Activated T-cell treated with anti-CD3 and anti-CD28 coated beads, Interleukin-2, amount 50 U/mL, for 4 hours (primary cell): ENCODE measurements around the gene EID2. TPM values are rescaled to one million over a fixed set of nuclear protein-coding genes. Genes with fewer than 3 reads are reported as not detected.

ENCODE experiments used
- ATAC-seq, 2 donors: fragments of 200-7000 bp; cut with Tn5 transposase; one replicate each; pipeline ENCODE4 v1.10.0; 2021
- DNase-seq: peaks from one replicate; pipeline ENCODE4 v3.0.0-alpha.2; 2020
- H3K27me3 Mint-ChIP-seq: one replicate; pipeline ENCODE4 v1.8.0; 2021; ENCODE audit warnings: low read depth, mixed read lengths
- H3K36me3 Mint-ChIP-seq: one replicate; pipeline ENCODE4 v1.8.0; 2022; ENCODE audit warnings: mixed read lengths; ENCODE audit not compliant: insufficient read depth
- H3K4me1 Mint-ChIP-seq: one replicate; pipeline ENCODE4 v1.8.0; 2021; ENCODE audit warnings: low read depth, mixed read lengths
- H3K4me3 Mint-ChIP-seq: one replicate; pipeline ENCODE4 v1.8.0; 2021; ENCODE audit warnings: mild to moderate bottlenecking, moderate library complexity, mixed read lengths
- H3K9me3 Mint-ChIP-seq: one replicate; pipeline ENCODE4 v1.8.0; 2021; ENCODE audit warnings: mixed read lengths
- total RNA-seq, 3 donors: library from RNA; stranded (reverse); gene quantifications; one replicate each; pipeline ENCODE4 v1.2.1, GENCODE V29; 2021

Gene EID2
- total RNA-seq, 3 donors from 2014 or later = 14.9 to 16.5 (median 16.1) TPM

DNA sequence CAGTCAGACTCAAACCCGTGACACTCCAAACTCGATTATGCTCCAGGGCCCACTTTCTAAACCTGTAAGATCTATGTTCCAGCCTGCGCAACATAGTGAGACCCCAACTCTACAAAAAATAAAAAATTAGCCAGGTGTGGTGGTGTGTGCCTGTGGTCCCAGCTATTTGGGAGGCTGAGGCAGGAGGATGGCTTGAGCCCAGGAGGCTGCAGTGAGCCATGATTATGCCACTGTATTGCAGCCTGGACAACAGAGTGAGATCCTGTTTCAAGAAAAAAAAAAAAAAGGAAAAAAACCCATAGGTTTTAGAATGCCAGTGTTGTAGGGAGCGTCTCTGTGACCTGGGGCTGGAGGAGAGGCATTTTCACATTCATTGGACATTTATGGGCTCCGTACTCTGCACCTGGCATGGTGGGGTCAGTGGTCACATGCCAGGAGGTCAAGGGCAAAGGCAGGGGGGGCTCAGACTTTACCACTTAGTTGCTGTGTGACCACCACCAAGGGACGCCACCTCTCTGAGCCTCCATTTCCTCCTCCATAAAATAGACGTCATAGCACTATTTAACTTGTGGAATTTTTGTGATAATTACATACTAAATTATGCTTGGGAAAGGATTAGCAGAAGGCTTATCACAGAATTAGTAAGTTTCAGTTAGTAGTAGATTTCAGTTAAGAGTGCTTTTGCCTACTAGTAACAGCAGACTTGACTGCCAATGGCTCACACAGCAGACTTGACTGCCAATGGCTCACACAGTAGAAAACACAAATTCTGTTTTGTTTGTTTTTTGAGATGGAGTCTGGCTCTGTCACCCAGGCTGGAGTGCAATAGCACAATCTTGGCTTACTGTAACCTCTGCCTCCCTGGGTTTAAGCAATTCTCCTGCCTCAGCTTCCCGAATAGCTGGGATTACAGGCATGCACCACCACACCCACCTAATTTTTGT lies 19.1 kb downstream of the EID2 start:
- H3K9me3 Mint-ChIP-seq = no peaks in the 10 kb centered on the region
- H3K4me3 Mint-ChIP-seq = no peak overlapping the region
- no peak for ATAC-seq
- peaks cover 2% of the 10 kb centered on the region for H3K36me3 Mint-ChIP-seq
- H3K4me1 Mint-ChIP-seq = peaks cover 5% of the 10 kb centered on the region
- no peak for DNase-seq
- H3K27me3 Mint-ChIP-seq = peaks cover 25% of the 10 kb centered on the region

DNA sequence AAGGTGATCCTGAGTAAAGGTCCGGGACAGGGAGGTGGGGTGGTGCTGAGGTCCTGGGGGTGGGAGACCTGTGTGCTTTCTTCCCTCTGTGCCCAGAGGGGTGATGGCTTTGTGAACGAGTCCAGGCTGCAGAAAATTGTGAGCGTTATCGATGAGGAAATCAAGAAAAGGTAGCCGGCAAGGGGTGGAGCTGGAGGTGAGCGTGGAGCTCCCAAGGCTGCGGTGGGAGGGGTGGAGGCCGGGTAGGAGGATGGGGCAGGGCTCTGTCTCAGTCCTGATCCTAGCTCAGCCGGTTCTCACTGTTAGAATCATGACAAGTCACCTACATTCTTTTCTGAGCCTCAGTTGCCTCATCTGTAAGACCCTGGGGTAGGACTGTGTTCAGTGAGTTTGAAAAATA lies 21.0 kb downstream of the EID2 start:
- Mint-ChIP-seq H3K9me3 (no peaks in the 10 kb centered on the region), H3K36me3 (peaks cover 2% of the 10 kb centered on the region), H3K4me1 (peaks cover 12% of the 10 kb centered on the region), H3K27me3 (peaks cover 42% of the 10 kb centered on the region), H3K4me3 (no peak overlapping the region)
- ATAC-seq (no peak), DNase-seq (no peak)

GRCh38 chr19:39518458-39518857 lies 21.5 kb downstream of the EID2 start:
- DNase-seq (no peak), ATAC-seq (no peak)
- Mint-ChIP-seq H3K4me1 (peaks cover 12% of the 10 kb centered on the region), H3K4me3 (no peak overlapping the region), H3K27me3 (peaks cover 45% of the 10 kb centered on the region), H3K36me3 (peaks cover 2% of the 10 kb centered on the region), H3K9me3 (no peaks in the 10 kb centered on the region)

DNA sequence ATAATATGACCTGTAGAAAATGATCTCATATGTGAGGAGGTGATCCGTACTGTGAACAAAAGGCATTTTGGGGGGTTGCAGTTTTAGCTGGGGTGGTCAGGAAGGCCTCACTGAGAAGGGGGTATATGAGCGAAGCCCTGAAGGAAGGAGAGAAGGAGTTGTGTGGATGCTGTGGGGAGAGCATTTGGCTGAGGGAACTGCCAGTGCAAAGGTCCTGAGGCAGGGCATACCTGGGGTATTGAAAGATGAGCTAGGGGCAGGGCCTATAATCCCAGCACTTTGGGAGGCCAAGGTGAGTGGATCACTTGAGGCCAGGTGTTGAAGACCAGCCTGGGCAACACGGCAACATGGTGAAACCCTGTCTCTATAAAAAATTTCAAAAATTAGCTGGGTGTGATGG lies 22.5 kb downstream of the EID2 start:
- no peak for ATAC-seq
- Mint-ChIP-seq H3K4me1 (peaks cover 12% of the 10 kb centered on the region), H3K9me3 (no peaks in the 10 kb centered on the region), H3K4me3 (no peak overlapping the region), H3K27me3 (peaks cover 52% of the 10 kb centered on the region), H3K36me3 (peaks cover 2% of the 10 kb centered on the region)
- no peak for DNase-seq

DNA sequence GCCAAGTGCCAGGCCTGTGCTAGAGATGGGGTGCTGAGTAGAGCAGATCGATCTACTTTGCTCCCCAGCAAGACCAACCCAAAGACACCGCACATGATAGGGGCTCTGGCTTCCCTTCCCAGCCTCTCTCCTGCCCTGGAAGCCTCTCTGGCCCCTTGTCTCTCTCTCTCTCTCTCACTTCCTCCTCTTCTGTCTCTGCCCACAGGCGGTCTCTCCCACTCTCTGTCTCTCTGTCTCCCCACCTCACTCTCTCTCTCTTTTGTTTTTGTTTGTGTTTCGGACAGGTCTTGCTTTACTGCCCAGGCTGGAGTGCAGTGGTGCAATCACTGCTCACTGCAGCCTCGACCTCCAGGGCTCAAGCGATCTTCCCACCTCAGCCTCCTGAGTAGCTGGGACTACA lies 23.7 kb downstream of the EID2 start:
- Mint-ChIP-seq H3K9me3 (no peaks in the 10 kb centered on the region), H3K4me1 (peaks cover 12% of the 10 kb centered on the region), H3K4me3 (peak overlapping the region; percentile 59), H3K36me3 (peaks cover 2% of the 10 kb centered on the region), H3K27me3 (peaks cover 58% of the 10 kb centered on the region)
- ATAC-seq = no peak
- DNase-seq = no peak

GRCh38 chr19:39515551-39516191 lies 24.3 kb downstream of the EID2 start:
- DNase-seq (peak; percentile 18), ATAC-seq (peak in 1 of 2 donors; percentile 18)
- Mint-ChIP-seq H3K4me1 (peaks cover 12% of the 10 kb centered on the region), H3K36me3 (peaks cover 2% of the 10 kb centered on the region), H3K4me3 (peak overlapping the region; percentile 70), H3K9me3 (no peaks in the 10 kb centered on the region), H3K27me3 (peaks cover 58% of the 10 kb centered on the region)

DNA sequence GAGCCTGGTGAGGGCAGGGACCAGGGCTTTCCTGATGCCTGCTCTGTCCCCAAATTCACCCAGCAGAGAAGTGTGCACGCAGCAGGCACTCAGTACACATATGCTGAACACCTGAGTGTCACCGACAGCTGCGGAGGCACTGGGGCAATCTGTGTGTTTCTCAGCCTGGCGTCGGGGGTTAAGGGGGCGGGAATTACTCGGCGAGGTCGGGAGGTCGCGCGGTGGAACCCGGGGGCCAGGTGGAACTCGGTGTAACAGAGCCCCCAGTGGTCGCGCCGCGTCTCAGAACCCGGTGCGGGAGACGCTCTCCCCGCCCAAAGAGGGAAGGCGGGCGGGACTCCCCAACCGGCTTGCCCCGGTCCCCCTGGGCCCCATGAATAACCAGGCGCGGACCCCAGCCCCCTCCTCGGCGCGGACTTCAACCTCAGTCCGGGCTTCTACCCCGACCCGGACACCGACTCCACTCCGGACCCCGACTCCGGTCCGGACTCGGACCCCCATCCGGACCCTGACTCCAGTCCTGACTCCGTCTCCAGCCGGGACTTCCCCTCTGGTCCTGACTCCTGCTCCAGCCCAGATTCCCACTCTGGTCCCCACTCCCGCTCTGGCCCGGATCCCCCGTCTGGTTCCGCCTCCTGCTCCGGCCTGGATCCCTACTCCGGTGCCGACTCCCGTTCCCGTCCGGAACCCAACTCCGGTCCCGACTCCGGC lies 25.0 kb downstream of the EID2 start, which contains the start of gene SELENOV:
Gene SELENOV, plus strand, starts transcription at position 300 of the 711 bp plus-strand sequence. Its CDS starts 74 bp downstream, at position 374.
- Mint-ChIP-seq H3K27me3 (peaks cover 58% of the 10 kb centered on the region), H3K4me3 (peak within 1 kb of the TSS; percentile 70), H3K36me3 (peaks cover 2% of the 10 kb centered on the region), H3K9me3 (no peaks in the 10 kb centered on the region), H3K4me1 (peaks cover 12% of the 10 kb centered on the region)
- DNase-seq = no peak
- peak; percentile 74 to 78 for ATAC-seq

GRCh38 chr19:39512988-39513387 lies 27.0 kb downstream of the EID2 start:
- no peak overlapping the region for H3K4me3 Mint-ChIP-seq
- H3K4me1 Mint-ChIP-seq = peaks cover 15% of the 10 kb centered on the region
- H3K9me3 Mint-ChIP-seq = no peaks in the 10 kb centered on the region
- ATAC-seq = no peak
- no peak for DNase-seq
- peaks cover 2% of the 10 kb centered on the region for H3K36me3 Mint-ChIP-seq
- H3K27me3 Mint-ChIP-seq = peaks cover 64% of the 10 kb centered on the region

- no peak for DNase-seq
- H3K4me1 Mint-ChIP-seq = peaks cover 14% of the 10 kb centered on the region
- ATAC-seq = no peak
- peaks cover 57% of the 10 kb centered on the region for H3K27me3 Mint-ChIP-seq
- H3K36me3 Mint-ChIP-seq = no peaks in the 10 kb centered on the region
- no peak overlapping the region for H3K4me3 Mint-ChIP-seq
- H3K9me3 Mint-ChIP-seq = no peaks in the 10 kb centered on the region
These were observed 30.7 kb downstream of the EID2 start for GRCh38 chr19:39509233-39509632.

DNA sequence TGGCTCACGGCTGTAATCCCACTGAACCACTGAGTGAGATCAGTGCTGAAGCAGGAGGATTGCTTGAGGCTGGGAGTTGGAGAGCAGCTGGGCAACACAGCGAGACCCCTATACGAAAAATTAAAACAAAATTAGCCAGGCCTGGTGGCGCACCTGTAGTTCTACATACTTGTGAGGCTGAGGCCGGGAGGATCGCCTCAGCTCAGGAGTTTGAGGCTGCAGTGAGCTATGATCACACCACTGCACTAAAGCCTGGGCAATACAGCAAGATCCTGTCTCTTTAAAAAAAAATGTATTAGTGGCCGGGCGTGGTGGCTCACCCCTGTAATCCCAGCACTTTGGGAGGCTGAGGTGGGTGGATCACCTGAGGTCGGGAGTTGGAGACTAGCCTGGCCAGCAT lies 31.3 kb downstream of the EID2 start:
- no peaks in the 10 kb centered on the region for H3K9me3 Mint-ChIP-seq
- ATAC-seq = no peak
- peaks cover 58% of the 10 kb centered on the region for H3K27me3 Mint-ChIP-seq
- no peak for DNase-seq
- peaks cover 14% of the 10 kb centered on the region for H3K4me1 Mint-ChIP-seq
- no peaks in the 10 kb centered on the region for H3K36me3 Mint-ChIP-seq
- H3K4me3 Mint-ChIP-seq = no peak overlapping the region

GRCh38 chr19:39507715-39508364 lies 32.1 kb downstream of the EID2 start:
- Mint-ChIP-seq H3K9me3 (no peaks in the 10 kb centered on the region), H3K36me3 (no peaks in the 10 kb centered on the region), H3K4me1 (peaks cover 18% of the 10 kb centered on the region), H3K27me3 (peaks cover 61% of the 10 kb centered on the region), H3K4me3 (peak overlapping the region; percentile 68)
- ATAC-seq = no peak
- no peak for DNase-seq

DNA sequence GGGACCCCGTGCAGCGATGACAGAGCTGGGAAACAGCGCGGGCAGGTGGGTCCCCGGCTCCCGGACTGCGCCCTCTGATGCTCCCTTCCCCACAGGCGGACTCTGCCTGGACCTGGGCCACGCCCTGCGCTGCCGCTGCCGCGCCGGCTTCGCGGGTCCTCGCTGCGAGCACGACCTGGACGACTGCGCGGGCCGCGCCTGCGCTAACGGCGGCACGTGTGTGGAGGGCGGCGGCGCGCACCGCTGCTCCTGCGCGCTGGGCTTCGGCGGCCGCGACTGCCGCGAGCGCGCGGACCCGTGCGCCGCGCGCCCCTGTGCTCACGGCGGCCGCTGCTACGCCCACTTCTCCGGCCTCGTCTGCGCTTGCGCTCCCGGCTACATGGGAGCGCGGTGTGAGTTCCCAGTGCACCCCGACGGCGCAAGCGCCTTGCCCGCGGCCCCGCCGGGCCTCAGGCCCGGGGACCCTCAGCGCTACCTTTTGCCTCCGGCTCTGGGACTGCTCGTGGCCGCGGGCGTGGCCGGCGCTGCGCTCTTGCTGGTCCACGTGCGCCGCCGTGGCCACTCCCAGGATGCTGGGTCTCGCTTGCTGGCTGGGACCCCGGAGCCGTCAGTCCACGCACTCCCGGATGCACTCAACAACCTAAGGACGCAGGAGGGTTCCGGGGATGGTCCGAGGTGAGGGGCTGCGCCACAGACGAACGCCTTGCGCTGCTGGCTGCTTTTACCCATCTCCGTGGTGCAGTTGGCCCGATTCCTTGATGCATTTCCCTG lies 32.8 kb downstream of the EID2 start:
- Mint-ChIP-seq H3K4me3 (peak overlapping the region; percentile 68), H3K27me3 (peaks cover 56% of the 10 kb centered on the region), H3K4me1 (peaks cover 18% of the 10 kb centered on the region), H3K9me3 (no peaks in the 10 kb centered on the region), H3K36me3 (no peaks in the 10 kb centered on the region)
- DNase-seq (peak; percentile 17), ATAC-seq (peak; percentile 80 to 86)

DNA sequence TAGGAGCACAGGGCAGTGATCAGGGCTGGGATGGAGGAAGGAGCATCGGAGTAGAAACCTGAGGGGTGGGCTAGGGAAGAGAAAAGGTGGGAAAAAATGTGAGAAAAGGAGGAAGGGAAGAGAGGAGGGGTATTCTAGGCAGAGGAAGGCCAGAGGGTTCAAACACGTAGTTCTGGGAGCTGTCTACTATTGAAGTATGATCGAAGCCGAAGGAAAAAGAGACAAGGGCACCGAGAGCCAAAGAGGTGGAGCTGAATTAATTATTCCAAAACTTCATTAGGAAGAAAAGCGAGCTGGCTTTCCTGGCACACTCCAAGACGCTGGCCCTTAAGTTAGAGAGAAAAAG lies 33.4 kb downstream of the EID2 start:
- H3K36me3 Mint-ChIP-seq = no peaks in the 10 kb centered on the region
- no peak for DNase-seq
- peaks cover 18% of the 10 kb centered on the region for H3K4me1 Mint-ChIP-seq
- peaks cover 56% of the 10 kb centered on the region for H3K27me3 Mint-ChIP-seq
- ATAC-seq = no peak
- H3K4me3 Mint-ChIP-seq = peak overlapping the region; percentile 2
- no peaks in the 10 kb centered on the region for H3K9me3 Mint-ChIP-seq
